SK-N-MC (cell line): Measurements from ENCODE around the gene SIMC1.
A peak's percentile ranks its signal among the peaks of the same experiment; 100 is the strongest.
"Not testable (repeated sequence)": the region's sequence is repeated elsewhere in the genome, so short reads cannot be mapped to it uniquely, and the experiment has no call there.

ENCODE experiments used
- DNase-seq: peaks from one replicate; pipeline ENCODE4 v3.0.0-alpha.2; 2011; ENCODE audit warnings: low read depth, low spot score
- H3K27ac ChIP-seq: fragments of 200-600 bp; sonication (generic); 2 replicates; pipeline ENCODE4 v1.5.1; 2016; ENCODE audit warnings: mixed run types
- H3K36me3 ChIP-seq: fragments of 200-600 bp; sonication (generic); 2 replicates; pipeline ENCODE4 v1.6.1; 2017; ENCODE audit warnings: antibody characterized with exemption, low read length, mixed read lengths; ENCODE audit not compliant: insufficient read depth
- H3K4me3 ChIP-seq: fragments of 200-600 bp; sonication (generic); 2 replicates; pipeline ENCODE4 v1.5.1; 2016
- H3K9ac ChIP-seq: fragments of 200-600 bp; sonication (generic); 2 replicates; pipeline ENCODE4 v1.8.0; 2017; ENCODE audit warnings: mixed run types, mixed read lengths; ENCODE audit not compliant: insufficient read length
- H3K9me3 ChIP-seq: fragments of 200-600 bp; sonication (generic); 2 replicates; pipeline ENCODE4 v1.6.1; 2017; ENCODE audit warnings: low read depth, mild to moderate bottlenecking, antibody characterized with exemption, low read length, moderate library complexity, mixed read lengths
- EZH2 ChIP-seq: fragments of 200-600 bp; sonication (generic); IDR thresholded peaks from one replicate; pipeline ENCODE4 v1.6.1; 2017; ENCODE audit warnings: antibody characterized with exemption
- FOXP2 ChIP-seq: optimal IDR thresholded peaks from 2 replicates; pipeline ENCODE3; 2011; ENCODE audit warnings: mild to moderate bottlenecking, moderate library complexity; ENCODE audit not compliant: insufficient read depth; ENCODE audit errors: extremely low read length, control extremely low read depth
- POLR2AphosphoS5 ChIP-seq: IDR thresholded peaks from 2 replicates; pipeline ENCODE4 v1.6.1; 2012; ENCODE audit warnings: mild to moderate bottlenecking, low read depth, low read length, borderline replicate concordance

SIMC1 gene

DNA sequence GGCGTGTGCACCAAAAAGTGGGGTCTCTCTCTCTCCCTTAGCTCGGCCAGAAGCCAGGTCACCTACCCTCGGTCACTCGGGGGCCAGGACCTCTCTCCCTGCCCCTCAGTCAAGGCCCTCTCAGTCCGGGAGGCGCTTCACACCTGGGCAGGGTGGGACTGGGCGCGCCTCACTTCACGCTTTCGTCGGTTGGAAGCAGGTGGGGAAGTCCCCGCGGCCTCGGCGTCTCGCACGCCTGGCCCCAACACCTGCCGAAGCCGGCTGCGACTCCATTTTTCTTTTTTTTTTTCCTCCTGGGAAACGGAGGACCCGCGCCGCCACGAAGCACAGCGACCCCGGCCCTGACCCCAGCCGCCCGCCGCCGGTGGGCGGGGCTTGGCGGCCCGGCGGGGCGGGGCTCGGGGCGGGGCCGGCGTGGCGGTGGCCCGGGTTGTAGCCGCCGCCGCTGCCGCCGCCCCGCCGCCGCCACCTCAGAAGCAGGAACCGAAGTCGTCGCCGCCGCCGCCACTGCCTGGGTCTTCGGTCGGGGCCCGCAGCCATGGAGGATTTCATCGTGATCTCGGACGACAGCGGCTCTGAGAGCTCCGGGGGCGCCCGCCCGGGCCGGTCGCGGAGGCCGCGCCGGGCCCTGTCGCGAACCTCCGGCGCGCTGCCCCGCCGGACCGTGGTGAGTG lies at the start of gene SIMC1:
Gene SIMC1 (plus strand): TSS at position 454 of the 674 bp plus-strand sequence. CDS start 85 bp downstream, at position 539.
- not testable (repeated sequence) for H3K27ac ChIP-seq, H3K9ac ChIP-seq, DNase-seq

DNA sequence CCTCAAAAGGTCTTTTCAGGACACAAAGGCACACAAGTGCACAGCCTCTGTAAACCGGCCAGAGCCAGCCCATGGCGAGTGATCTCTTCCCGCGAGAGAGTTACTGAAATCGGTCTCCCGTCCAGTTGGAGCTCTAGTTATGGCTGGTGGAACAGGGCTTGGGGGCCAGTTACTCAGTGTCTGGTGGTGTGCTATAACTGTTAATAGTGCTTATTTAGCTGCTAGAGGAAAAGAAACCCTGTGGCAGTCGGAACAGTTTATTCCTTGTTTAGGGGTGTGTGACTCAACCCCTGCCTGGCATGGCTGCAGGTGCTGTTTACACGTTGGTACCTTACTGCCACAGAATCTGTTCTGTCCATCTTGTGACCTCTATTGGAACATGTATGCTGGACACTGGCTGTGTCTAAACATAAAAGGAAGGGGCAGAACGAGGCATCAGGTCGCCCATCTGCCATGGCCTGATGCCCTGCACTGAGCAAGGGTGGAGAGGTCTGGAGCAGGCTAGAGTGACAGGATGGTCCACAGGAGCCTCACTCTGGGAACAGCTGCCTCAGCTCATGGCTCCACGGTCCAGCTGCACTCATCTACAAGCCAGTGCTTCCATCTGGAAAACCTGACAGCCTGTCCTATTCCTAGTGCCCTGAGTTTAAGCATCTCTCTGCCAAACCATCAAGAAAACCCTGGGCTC lies 49.6 kb upstream of the SIMC1 start:
- no peak for DNase-seq
- no peak overlapping the region for H3K27ac ChIP-seq
- no peak for TF ChIP-seq EZH2
- no peak for TF ChIP-seq POLR2AphosphoS5
- TF ChIP-seq FOXP2 = no peak
- H3K9ac ChIP-seq = no peak overlapping the region
- no peaks in the 10 kb centered on the region for H3K9me3 ChIP-seq
- H3K36me3 ChIP-seq = no peaks in the 10 kb centered on the region
- H3K4me3 ChIP-seq = no peak overlapping the region

More for the DNA sequence above, at the start of gene SIMC1:
- H3K4me3 ChIP-seq = peak within 1 kb of the TSS; percentile 61; the same call in 1 of the 2 replicates
- H3K9me3 ChIP-seq, H3K36me3 ChIP-seq: not testable (repeated sequence)

DNA sequence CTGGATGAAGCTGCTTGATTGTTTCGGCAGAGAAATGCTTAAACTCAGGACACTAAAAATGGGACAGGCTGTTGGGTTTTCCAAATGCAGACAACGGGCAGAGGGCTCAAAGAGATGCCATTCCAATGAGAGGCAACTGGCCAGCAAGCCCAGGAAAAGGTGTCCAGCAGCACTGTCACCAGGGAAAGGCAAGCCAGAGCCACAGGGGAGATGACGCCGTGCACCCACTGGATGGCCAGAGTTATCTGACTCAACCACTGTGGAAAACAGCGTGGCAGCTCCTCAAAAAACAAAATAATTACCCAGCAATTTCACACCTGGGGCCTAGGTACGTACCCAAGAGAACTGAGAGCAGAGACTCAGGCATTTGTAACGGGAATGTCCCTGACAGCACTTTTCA lies 48.4 kb upstream of the SIMC1 start:
- Histone ChIP-seq H3K4me3 (no peak overlapping the region), H3K9ac (no peak overlapping the region), H3K27ac (no peak overlapping the region), H3K36me3 (no peaks in the 10 kb centered on the region), H3K9me3 (no peaks in the 10 kb centered on the region)
- TF ChIP-seq EZH2 (no peak), FOXP2 (no peak), POLR2AphosphoS5 (no peak)
- DNase-seq = no peak

DNA sequence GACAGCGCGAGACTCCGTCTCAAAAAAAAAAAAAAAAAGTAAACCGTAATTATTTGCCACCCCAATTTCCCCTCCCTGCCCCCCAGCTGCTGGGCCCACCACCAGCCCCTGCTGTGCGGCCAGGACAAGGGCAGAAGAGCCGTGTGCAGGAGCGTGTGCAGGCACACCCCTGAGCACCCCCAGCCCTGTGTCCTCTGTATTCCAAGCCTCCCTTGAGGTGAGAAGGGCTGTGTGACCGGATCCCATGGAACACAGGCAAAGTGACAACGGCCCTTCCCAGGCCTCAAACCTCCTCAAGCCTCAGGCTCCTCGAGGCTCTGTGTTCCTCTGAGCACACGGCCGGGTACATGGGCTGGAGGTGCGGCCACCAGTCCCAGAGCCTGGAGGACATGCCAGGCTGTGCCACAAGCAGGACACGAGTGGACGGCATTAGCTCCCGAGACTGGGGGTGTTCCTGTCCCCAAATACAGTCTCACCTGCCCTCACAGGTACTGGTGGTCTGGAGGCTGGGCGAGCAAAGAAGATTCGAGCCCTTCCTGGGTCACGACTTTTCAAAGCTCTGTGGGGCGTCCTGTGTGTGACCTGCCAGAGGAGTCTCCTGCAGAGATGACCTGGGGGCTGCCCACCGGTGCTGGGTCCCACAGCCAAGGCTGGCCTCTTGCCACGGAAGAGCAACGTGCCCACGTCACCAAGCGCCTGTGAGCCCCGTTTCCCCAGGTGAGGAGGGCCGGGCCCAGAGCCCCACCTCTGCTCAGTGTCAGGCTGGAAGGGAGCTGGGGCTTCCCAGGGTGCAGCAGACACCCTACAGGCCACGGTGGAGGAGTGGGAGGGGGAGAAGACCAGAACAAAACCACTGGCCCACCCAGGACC lies 47.1 kb upstream of the SIMC1 start:
- H3K27ac ChIP-seq = no peak overlapping the region
- no peaks in the 10 kb centered on the region for H3K36me3 ChIP-seq
- DNase-seq = no peak
- no peaks in the 10 kb centered on the region for H3K9me3 ChIP-seq
- no peak for TF ChIP-seq EZH2
- TF ChIP-seq POLR2AphosphoS5 = no peak
- no peak for TF ChIP-seq FOXP2
- H3K4me3 ChIP-seq = no peak overlapping the region
- no peak overlapping the region for H3K9ac ChIP-seq

DNA sequence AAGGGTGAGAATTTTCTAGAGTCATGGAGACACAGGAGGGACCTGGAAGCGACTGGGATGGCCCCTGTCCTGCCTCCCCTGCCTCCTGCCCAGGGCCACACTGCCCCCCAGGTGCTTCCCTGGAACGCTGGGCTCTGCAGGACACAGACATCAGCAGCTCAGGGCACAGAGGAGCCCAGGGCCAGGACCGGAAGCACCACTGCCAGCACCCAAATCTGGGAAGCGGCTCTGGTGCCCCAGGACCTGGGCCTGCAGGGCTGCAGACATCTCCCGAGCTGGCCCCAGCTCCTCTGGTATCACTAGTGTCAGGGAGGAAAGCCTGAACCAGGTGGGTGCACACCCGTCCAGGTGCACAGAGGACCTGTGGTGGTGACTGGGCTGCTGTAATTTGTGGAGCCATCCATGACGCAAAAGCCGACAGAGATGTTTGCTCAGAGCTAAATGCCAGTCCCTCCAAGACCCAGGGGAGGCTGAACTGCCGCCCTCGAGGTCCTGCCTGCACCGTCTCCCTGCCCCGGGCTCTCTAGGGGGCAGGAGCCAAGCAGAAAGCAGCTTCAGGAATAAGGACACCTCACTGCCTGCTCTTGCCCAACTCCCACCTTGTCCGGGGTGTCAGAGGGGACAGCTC lies 46.0 kb upstream of the SIMC1 start:
- H3K9me3 ChIP-seq = no peaks in the 10 kb centered on the region
- no peak for TF ChIP-seq EZH2
- no peak for TF ChIP-seq FOXP2
- TF ChIP-seq POLR2AphosphoS5 = no peak
- no peaks in the 10 kb centered on the region for H3K36me3 ChIP-seq
- H3K27ac ChIP-seq = no peak overlapping the region
- H3K9ac ChIP-seq = no peak overlapping the region
- H3K4me3 ChIP-seq = no peak overlapping the region
- no peak for DNase-seq

DNA sequence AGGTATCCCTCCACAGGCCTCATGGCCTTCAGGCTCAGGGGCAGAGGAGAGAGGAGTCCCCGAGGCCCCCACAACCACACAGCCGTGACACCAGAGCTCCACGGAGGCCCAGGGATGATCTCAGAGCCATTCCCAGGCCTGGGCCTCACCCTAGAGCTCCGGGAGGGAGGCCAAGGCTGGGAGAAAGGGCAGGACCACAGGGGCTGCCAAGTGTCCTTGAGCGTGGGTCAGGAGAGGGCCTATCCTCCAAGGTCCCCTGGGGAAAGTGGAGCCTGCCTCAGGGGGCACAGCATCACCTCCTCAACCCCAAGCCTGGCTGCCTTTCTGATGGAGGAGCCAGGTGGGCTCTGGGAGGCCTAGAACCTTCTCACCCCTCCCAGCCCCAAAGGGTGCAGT lies 45.5 kb upstream of the SIMC1 start:
- not testable (repeated sequence) for H3K9me3 ChIP-seq, H3K36me3 ChIP-seq, H3K27ac ChIP-seq, H3K4me3 ChIP-seq, H3K9ac ChIP-seq, DNase-seq

DNA sequence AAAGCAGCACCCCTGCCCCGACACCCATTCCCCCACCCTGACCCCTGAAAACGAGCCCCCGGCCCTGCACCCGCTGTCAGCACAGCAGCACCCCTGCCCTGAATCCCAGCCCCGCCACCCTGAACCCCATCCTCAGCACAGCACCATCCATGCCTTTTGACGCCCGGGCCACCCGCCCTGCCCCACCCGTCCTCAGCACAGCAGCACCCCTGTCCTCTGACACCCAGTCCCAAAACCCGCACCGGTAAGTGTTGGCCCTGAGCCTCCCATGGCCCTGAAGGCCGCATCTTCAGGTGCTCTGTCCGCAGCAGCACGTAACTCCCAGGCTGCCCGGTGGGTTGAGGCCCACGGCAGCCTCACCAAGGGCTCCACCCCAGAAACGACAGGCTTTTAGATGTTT lies 44.6 kb upstream of the SIMC1 start:
- DNase-seq, H3K27ac ChIP-seq, H3K9ac ChIP-seq, H3K36me3 ChIP-seq, H3K4me3 ChIP-seq, H3K9me3 ChIP-seq: not testable (repeated sequence)

DNA sequence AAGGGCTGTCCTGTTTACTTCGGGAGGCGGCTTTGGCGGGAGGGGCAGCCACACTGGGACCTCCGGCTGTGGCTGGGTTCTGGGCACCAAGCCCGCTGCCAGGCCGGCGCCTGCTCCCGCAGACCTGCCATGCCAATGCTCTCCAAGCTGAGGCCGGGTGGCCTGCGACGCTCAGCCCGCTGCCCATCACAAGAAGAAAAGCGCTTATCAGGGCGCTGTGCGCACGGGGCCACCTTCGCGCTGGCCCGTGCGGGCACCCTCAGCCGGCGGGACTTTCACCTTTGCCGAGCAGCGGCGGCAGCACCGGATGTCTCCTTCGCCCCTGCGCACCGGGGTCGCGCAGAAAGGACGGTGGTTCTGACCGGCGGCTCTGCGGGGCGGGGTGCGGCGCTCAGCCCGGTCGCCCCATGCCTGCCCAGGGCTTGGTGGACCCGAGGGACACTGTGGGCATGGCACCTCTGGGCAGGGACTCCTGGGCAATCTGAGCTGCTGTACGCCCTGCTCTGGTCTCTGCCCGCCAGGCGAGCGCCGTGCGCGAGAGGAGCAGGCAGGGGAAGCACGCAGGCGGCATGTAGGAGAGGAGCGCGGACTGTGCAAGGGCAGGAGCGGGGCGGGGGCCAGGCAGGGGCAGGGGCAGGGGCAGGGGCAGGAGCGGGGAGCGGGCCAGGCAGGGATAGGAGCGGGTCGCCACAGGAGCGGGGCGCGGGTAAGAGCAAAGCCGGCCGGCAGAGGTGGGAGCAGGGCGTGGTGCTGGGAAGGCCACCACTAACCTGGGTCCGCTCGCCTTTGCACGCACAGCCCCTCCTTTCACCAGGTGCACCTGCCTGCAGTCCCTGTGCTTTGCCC lies 43.8 kb upstream of the SIMC1 start:
- not testable (repeated sequence) for H3K4me3 ChIP-seq, H3K9ac ChIP-seq, H3K9me3 ChIP-seq, H3K27ac ChIP-seq, DNase-seq, H3K36me3 ChIP-seq

DNA sequence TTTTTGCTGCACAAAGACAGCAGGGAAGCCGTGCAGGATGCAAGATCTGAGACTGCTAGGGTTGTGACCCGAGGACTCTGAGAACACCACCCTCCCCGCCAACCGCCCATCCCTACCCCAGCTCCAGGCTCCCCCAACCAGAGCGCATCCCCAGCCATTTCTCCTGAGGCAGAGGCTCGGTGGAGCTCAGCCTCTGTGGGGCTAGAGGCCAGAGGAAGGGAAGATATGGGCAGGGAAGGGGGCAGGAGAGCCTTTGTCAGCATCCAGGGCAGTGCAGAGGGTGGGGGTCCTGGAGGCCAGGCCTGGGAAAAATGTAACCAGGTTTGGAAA lies 43.2 kb upstream of the SIMC1 start:
- not testable (repeated sequence) for H3K27ac ChIP-seq, H3K9ac ChIP-seq, DNase-seq, H3K36me3 ChIP-seq, H3K9me3 ChIP-seq, H3K4me3 ChIP-seq

DNA sequence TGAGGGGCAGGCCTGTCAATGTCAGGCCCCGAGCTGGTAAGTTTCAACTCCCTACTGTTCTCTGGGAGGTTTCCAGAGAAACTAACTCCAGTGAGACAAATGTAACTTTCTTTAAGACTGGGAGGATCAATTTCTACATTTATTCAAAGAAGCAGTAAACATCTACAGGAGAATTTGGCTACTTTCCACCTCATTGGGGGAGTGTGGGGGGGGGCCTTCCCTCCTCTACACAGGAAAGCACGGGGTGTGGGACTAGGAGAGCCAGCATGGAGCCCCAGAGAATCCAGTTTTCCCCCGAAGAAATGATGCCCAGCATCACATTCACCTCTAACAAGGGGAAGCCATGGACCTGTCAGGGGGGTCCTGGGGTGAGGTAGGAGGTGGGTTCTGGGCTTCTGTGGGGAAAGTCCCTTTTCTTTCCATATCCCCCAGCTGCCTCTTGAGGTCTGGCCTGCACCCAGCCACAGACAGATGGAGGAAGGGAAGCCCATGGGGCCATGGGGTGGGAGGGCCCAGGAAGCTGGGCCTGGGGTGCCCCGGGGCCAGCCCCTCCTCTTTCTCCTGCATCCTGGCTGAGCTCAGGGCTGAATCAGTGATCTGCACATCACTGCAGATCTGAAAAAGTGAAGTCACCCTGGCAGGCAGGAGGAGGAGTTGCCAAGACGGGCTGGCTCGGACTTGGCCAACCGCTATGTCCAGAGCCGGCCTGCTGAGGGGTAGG lies 42.6 kb upstream of the SIMC1 start:
- DNase-seq, H3K36me3 ChIP-seq, H3K27ac ChIP-seq, H3K9me3 ChIP-seq, H3K4me3 ChIP-seq, H3K9ac ChIP-seq: not testable (repeated sequence)

DNA sequence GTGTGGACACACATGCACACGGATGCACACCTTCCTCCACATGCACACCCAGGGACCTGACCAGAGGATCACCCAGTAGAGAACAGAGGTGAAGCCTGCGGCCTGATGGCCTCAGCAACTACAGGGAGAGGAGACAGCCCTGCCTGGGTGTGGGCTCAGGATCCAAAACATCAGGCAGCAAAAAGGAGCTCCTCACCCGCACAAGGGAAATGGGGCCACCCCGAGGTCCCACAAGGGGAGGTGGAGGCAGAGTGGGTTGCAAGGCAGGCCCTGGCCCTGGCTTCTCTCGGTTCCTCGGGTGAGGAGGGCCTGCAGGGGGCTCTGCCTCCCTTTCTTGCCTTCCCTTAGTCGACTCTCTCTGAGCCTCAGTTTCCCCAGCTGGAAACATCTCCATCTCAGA lies 41.4 kb upstream of the SIMC1 start:
- not testable (repeated sequence) for H3K9me3 ChIP-seq, H3K9ac ChIP-seq, H3K27ac ChIP-seq, DNase-seq, H3K36me3 ChIP-seq, H3K4me3 ChIP-seq
